Transverse colon (tissue), 4 donors: Measurements from ENCODE around the gene ADGRG2. TPM values are rescaled to one million over a fixed set of nuclear protein-coding genes. Genes with fewer than 3 reads are reported as not detected.

Experiments
- DNase-seq: peaks from one replicate; pipeline ENCODE4 v3.0.0-alpha.2; 2019
- H3K27ac ChIP-seq, 4 donors: fragments of 200-600 bp; sonication (generic); 2 replicates each; pipeline ENCODE4 v1.5.1; 2016 to 2018; ENCODE audit warnings: inconsistent platforms in 4 of 4
- H3K27me3 ChIP-seq: fragments of 200-600 bp; sonication (generic); 2 replicates; pipeline ENCODE4 v1.5.1; 2017; ENCODE audit warnings: inconsistent platforms
- H3K36me3 ChIP-seq, 4 donors: fragments of 200-600 bp; sonication (generic); 2 replicates each; pipeline ENCODE4 v1.5.1; 2017 to 2019; ENCODE audit warnings: inconsistent platforms in 4 of 4
- H3K4me1 ChIP-seq, 4 donors: fragments of 200-600 bp; sonication (generic); 2 replicates each; pipeline ENCODE4 v1.5.1; 2017 to 2020; ENCODE audit warnings: inconsistent platforms in 4 of 4
- H3K4me3 ChIP-seq, 4 donors: fragments of 200-600 bp; sonication (generic); 1 replicate in 1 of 4; 2 replicates in 3 of 4; pipeline versions ENCODE4 v1.5.1 to v1.6.1; 2017 to 2019; ENCODE audit warnings: inconsistent platforms in 4 of 4
- H3K9me3 ChIP-seq, 2 donors: fragments of 200-600 bp; sonication (generic); 2 replicates each; pipeline ENCODE4 v1.5.1; 2017 to 2019; ENCODE audit warnings: inconsistent platforms in 2 of 2
- EP300 ChIP-seq: sonication (generic); formaldehyde crosslinking; IDR thresholded peaks from one replicate; pipeline ENCODE4 v1.6.1; 2017; ENCODE audit warnings: antibody characterized with exemption, low read depth
- POLR2A ChIP-seq: fragments of 450-650 bp; IDR thresholded peaks from one replicate; pipeline ENCODE4 v1.6.1; 2016; ENCODE audit warnings: antibody characterized with exemption, mild to moderate bottlenecking, moderate library complexity
- POLR2AphosphoS5 ChIP-seq, 3 donors: sonication (generic); formaldehyde crosslinking; IDR thresholded peaks; one replicate each; pipeline ENCODE4 v1.6.1; 2016; ENCODE audit warnings: antibody characterized with exemption in 3 of 3
- WGBS, 2 donors: methylation state at CpG; one replicate each; pipeline ENCODE4 v1.1.5; 2018; ENCODE audit warnings: low coverage in 1 of 2; 5-methylcytosine and 5-hydroxymethylcytosine counted together
- in situ Hi-C, 4 donors: fragments of 200-750 bp; cut with MboI; loops; one replicate each; pipeline versions ENCODE4 v1.15.0 to v1.15.1; 2017; ENCODE audit warnings: low sequenced_read_pairs in 3 of 4, low pct_ligation_motif_present in 1 of 4, low pct_unique_long_range_greater_than_20kb in 1 of 4
- intact Hi-C: fragments of 100-400 bp; cut with DNase I; formaldehyde crosslinking; loops from one replicate; pipeline ENCODE4 v1.15.1; 2023; ENCODE audit warnings: low total_unique reads
- total RNA-seq, 4 donors: library from RNA; depleted of rRNA; stranded (reverse); fragments of >200 nt; gene quantifications; one replicate each; pipeline ENCODE4 v1.1.0, GENCODE V29; 2016
- TF ChIP-seq, protein P1 (sequence below), 5 experiments: fragments of 200-600 bp in 3 of 5; fragments of 450-650 bp in 2 of 5; sonication (generic) in 3 of 5; IDR thresholded peaks; 1 replicate in 2 of 5; 2 replicates in 3 of 5; pipeline ENCODE4 v1.5.1; 2016 to 2017; ENCODE audit warnings: antibody characterized with exemption in 5 of 5, inconsistent platforms in 3 of 5, mild to moderate bottlenecking in 2 of 5, moderate library complexity in 1 of 5

The ADGRG2 gene
- total RNA-seq, 4 donors from 2014 or later, result 0.41 to 0.64 TPM; not detected in 2

DNA sequence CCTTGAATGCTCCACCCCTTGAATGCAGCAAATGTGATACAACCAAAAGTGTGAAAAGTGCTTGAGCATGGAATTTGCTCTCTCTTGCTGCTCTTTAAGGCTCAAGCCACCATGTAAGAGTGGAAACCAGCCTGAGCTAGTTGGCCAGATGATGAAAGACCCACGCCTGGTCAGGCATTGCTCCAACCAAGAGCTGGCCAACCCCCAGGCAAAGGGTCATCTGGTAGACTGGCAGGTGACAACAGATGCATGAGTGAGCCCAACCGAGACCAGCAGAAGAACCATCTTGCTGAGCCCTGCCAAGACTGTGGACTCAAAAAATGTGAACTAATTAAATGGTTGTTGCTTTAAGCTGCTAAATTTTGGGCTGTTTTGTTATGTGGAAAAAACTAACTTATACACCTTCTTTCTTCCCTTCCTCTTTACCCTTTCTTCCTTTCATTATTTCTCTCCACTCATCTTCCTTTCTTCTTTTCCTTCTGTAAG, 32.7 kb downstream of the ADGRG2 start:
- Histone ChIP-seq H3K36me3 (no peaks in the 10 kb centered on the region), H3K27ac (no peak overlapping the region), H3K4me3 (no peak overlapping the region), H3K27me3 (no peaks in the 10 kb centered on the region), H3K4me1 (no peaks in the 10 kb centered on the region), H3K9me3 (no peaks in the 10 kb centered on the region)
- in situ Hi-C loops (no loop called here), intact Hi-C loops (no loop called here)
- TF ChIP-seq POLR2A (no peak), POLR2AphosphoS5 (IDR thresholded peaks at IDR 0.05) (no peak), EP300 (no peak)
- TF ChIP-seq, protein P1, sequence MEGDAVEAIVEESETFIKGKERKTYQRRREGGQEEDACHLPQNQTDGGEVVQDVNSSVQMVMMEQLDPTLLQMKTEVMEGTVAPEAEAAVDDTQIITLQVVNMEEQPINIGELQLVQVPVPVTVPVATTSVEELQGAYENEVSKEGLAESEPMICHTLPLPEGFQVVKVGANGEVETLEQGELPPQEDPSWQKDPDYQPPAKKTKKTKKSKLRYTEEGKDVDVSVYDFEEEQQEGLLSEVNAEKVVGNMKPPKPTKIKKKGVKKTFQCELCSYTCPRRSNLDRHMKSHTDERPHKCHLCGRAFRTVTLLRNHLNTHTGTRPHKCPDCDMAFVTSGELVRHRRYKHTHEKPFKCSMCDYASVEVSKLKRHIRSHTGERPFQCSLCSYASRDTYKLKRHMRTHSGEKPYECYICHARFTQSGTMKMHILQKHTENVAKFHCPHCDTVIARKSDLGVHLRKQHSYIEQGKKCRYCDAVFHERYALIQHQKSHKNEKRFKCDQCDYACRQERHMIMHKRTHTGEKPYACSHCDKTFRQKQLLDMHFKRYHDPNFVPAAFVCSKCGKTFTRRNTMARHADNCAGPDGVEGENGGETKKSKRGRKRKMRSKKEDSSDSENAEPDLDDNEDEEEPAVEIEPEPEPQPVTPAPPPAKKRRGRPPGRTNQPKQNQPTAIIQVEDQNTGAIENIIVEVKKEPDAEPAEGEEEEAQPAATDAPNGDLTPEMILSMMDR (IDR thresholded peaks at IDR 0.05), result no peak
- 75% methylated on average over 2 of the region's 2 CpGs; no CpG with 5 or more reads in 1 of the 2 donors for WGBS, 2 donors
- no peak for DNase-seq

DNA sequence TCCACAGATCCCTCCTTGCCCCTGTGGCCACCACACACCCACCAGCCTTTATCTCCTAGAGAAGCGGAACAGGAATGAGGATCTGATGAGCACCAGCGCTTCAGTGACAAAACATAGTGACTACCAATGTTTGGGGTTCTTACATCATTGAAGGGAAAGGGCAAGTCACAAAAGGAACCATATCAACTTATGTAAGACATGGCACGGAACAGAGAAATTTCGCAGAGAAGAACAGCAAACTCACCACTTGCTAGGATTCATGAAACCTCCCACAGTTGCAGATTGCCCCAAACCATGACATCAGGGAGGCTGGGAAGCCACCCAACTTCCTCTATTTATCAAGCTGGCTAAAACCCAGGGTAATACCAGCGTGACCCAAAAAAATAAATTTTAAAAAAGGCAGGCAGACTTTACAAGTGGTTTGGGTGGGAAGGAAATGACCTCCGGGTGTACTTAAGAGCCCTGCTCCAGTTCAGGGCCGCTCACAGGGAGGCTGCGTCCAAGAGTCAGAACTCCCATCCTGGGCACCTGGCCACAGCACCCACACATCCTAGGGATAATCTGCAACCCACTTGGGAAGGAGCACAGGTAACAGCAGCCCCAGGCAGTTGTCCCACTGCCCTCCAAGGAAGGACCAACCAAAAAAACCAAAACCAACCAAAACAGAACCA, 36.0 kb downstream of the ADGRG2 start:
- Histone ChIP-seq H3K36me3 (no peaks in the 10 kb centered on the region), H3K4me1 (no peaks in the 10 kb centered on the region), H3K9me3 (no peaks in the 10 kb centered on the region), H3K27ac (no peak overlapping the region), H3K4me3 (no peak overlapping the region), H3K27me3 (no peaks in the 10 kb centered on the region)
- in situ Hi-C loops (no loop called here), intact Hi-C loops (no loop called here)
- DNase-seq, result no peak
- WGBS, 2 donors, result 60 to 81% methylated on average over 2 to 8 of the region's 8 CpGs
- TF ChIP-seq EP300 (no peak), POLR2A (no peak), POLR2AphosphoS5 (IDR thresholded peaks at IDR 0.05) (no peak)
- TF ChIP-seq, protein P1 (IDR thresholded peaks at IDR 0.05), result no peak

DNA sequence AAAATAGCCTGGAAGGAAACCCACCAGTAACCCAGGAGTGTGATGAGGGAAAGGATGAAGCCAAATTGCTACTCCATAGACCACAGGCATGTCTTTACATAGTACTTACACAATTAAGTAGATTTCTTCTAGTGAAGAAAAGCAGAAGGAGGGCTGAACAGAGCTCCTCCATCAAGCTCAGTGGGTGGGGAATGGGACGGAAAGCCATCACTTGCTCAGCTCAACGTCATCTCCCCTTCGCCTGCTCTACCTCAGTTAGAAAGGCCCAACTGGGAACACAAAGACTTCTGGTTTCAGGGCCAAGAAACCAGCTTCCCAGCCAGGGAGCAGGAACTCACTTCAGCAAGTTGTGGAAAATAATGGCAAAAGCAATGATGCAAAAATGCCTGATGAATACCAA, 36.6 kb downstream of the ADGRG2 start:
- no peak for TF ChIP-seq POLR2AphosphoS5 (IDR thresholded peaks at IDR 0.05)
- TF ChIP-seq, protein P1 (IDR thresholded peaks at IDR 0.05), result no peak
- TF ChIP-seq EP300, result no peak
- TF ChIP-seq POLR2A, result no peak
- H3K4me1 ChIP-seq, result no peaks in the 10 kb centered on the region
- intact Hi-C loops (no loop called here), in situ Hi-C loops (no loop called here)
- WGBS, 2 donors, result 81% methylated on average over 3 of the region's 3 CpGs; no CpG with 5 or more reads in 1 of the 2 donors
- DNase-seq, result no peak
- no peaks in the 10 kb centered on the region for H3K27me3 ChIP-seq
- no peaks in the 10 kb centered on the region for H3K9me3 ChIP-seq
- H3K4me3 ChIP-seq, result no peak overlapping the region
- no peak overlapping the region for H3K27ac ChIP-seq
- no peaks in the 10 kb centered on the region for H3K36me3 ChIP-seq

DNA sequence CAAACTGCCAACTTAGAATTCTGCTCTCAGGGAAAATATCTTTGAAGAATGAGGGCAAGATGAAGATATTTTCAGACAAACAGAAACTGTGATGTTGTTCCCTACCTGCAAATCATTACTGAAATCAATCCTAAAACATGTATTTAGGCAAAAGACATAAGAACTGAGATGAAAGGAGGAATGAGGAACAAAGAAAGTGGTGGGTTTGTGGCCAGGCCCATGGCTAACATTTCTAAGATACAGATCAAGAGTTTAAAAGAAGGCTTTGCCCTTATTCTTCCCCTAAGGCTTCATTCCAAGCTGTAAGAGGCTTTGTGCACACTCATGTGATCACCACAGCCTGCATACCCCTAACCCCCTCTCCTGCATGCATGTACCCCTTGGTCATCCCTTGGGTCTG, 46.5 kb downstream of the ADGRG2 start:
- no peaks in the 10 kb centered on the region for H3K27me3 ChIP-seq
- in situ Hi-C loops (no loop called here), intact Hi-C loops (no loop called here)
- no peak for DNase-seq
- H3K4me1 ChIP-seq, result no peaks in the 10 kb centered on the region
- H3K4me3 ChIP-seq, result no peak overlapping the region
- H3K27ac ChIP-seq, result no peak overlapping the region
- no peaks in the 10 kb centered on the region for H3K9me3 ChIP-seq
- TF ChIP-seq POLR2AphosphoS5 (IDR thresholded peaks at IDR 0.05) (no peak), POLR2A (no peak)
- H3K36me3 ChIP-seq, result no peaks in the 10 kb centered on the region

DNA sequence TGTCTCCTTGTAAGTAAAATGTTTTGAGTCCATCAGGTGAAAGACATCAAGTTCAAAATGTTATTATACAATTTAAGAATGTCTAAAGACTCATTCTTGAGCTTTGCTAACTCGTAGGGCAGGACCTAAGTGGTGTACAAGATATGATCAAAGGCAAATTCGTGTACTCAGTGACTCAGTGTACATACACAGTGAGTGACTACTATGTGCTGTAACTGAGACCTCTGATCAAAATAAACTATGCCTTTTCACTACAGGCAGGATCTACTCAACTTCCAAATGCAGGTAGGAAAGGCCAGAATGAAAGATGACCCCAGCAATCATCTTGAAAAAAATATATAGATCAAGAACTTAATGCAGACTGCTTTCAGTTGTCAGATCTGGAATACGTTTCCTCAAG, 49.9 kb downstream of the ADGRG2 start:
- H3K36me3 ChIP-seq, result no peaks in the 10 kb centered on the region
- intact Hi-C loops (no loop called here), in situ Hi-C loops (no loop called here)
- DNase-seq, result no peak
- no peaks in the 10 kb centered on the region for H3K4me1 ChIP-seq
- no peak for TF ChIP-seq EP300
- TF ChIP-seq, protein P1 (IDR thresholded peaks at IDR 0.05), result no peak
- TF ChIP-seq POLR2AphosphoS5 (IDR thresholded peaks at IDR 0.05), result no peak
- H3K27ac ChIP-seq, result no peak overlapping the region
- H3K27me3 ChIP-seq, result no peaks in the 10 kb centered on the region
- no peak overlapping the region for H3K4me3 ChIP-seq
- WGBS, 2 donors, result 38 to 83% methylated on average over 1 to 3 of the region's 3 CpGs
- H3K9me3 ChIP-seq, result no peaks in the 10 kb centered on the region
